HepG2 (cell line): ENCODE data around the gene UBR1. TPM values are rescaled to one million over a fixed set of nuclear protein-coding genes. Genes with fewer than 3 reads are reported as not detected.

Source experiments
- ARNT ChIP-seq: fragments of 450-650 bp; IDR thresholded peaks from 2 replicates; pipeline ENCODE4 v1.6.1; 2017
- ASH2L ChIP-seq: fragments of 300-600, 200-600 bp; sonication (generic); IDR thresholded peaks from 2 replicates; pipeline ENCODE4 v1.7.0; 2017; ENCODE audit warnings: low read depth, mild to moderate bottlenecking, moderate library complexity, mixed read lengths, low read length; ENCODE audit not compliant: insufficient read length
- CREB1 ChIP-seq, 2 experiments: fragments of 450-650 bp in 1 of 2; IDR thresholded peaks; 2 replicates each; pipeline ENCODE4 v1.6.1; 2016 to 2017; ENCODE audit warnings: control low read depth in 1 of 2, mild to moderate bottlenecking in 1 of 2, missing compliant biosample characterization in 1 of 2, missing genetic modification characterization in 1 of 2
- GATAD1 ChIP-seq: IDR thresholded peaks from 2 replicates; pipeline ENCODE4 v1.6.1; 2016; ENCODE audit warnings: missing genetic modification reagents, missing compliant biosample characterization
- GPN1 ChIP-seq: sonication (generic); formaldehyde crosslinking; IDR thresholded peaks from 2 replicates; pipeline ENCODE4 v1.5.1; 2020; ENCODE audit warnings: missing genetic modification reagents, borderline replicate concordance
- HNRNPK ChIP-seq: fragments of 200-400 bp; formaldehyde crosslinking; IDR thresholded peaks from 2 replicates; pipeline ENCODE4 v1.6.1; 2018; ENCODE audit warnings: low read length, low read depth, moderate library complexity, mild to moderate bottlenecking; ENCODE audit not compliant: poor library complexity, severe bottlenecking
- HOXA5 ChIP-seq: sonication (generic); formaldehyde crosslinking; IDR thresholded peaks from 2 replicates; pipeline ENCODE4 v1.4.0; 2020; ENCODE audit warnings: missing genetic modification reagents
- NCOA1 ChIP-seq: sonication (generic); formaldehyde crosslinking; IDR thresholded peaks from 2 replicates; pipeline ENCODE4 v1.9.0; 2021; ENCODE audit warnings: missing genetic modification reagents
- NCOA5 ChIP-seq: sonication (generic); formaldehyde crosslinking; IDR thresholded peaks from 2 replicates; pipeline ENCODE4 v1.4.0; 2020; ENCODE audit warnings: missing genetic modification reagents
- SRY ChIP-seq: sonication (generic); formaldehyde crosslinking; IDR thresholded peaks from 2 replicates; pipeline ENCODE4 v1.8.0; 2022; ENCODE audit warnings: mild to moderate bottlenecking, missing genetic modification reagents
- ZNF33B ChIP-seq: sonication (generic); formaldehyde crosslinking; IDR thresholded peaks from 2 replicates; pipeline ENCODE4 v1.5.1; 2020; ENCODE audit warnings: mild to moderate bottlenecking, missing genetic modification reagents
- ZNF550 ChIP-seq: sonication (generic); formaldehyde crosslinking; IDR thresholded peaks from 2 replicates; pipeline ENCODE4 v1.4.0; 2020; ENCODE audit warnings: mild to moderate bottlenecking, missing genetic modification reagents, borderline replicate concordance
- ZNF749 ChIP-seq: sonication (generic); formaldehyde crosslinking; IDR thresholded peaks from 2 replicates; pipeline ENCODE4 v1.8.0; 2022; ENCODE audit warnings: mild to moderate bottlenecking, missing genetic modification reagents, moderate library complexity, borderline replicate concordance
- ZNF816 ChIP-seq: sonication (generic); formaldehyde crosslinking; IDR thresholded peaks from 2 replicates; pipeline ENCODE4 v1.8.0; 2022; ENCODE audit warnings: missing genetic modification reagents, mild to moderate bottlenecking, borderline replicate concordance
- ZSCAN31 ChIP-seq: sonication (generic); formaldehyde crosslinking; IDR thresholded peaks from 2 replicates; pipeline ENCODE4 v1.5.0; 2020; ENCODE audit warnings: low read depth, mild to moderate bottlenecking, missing genetic modification reagents
- polyA plus RNA-seq, 8 experiments: library from polyadenylated mRNA; depleted of rRNA in 3 of 8; stranded (reverse) in 7 of 8; unstranded in 1 of 8; fragments of >200 nt; fragmentation: Illumina TruSeq in 4 of 8; extraction: Trizol in 4 of 8; gene quantifications; 2 replicates each; pipeline versions ENCODE4 v1.2.1 to v1.2.3, GENCODE V29; 2011 to 2016; ENCODE audit warnings: low read depth in 4 of 8, missing spikeins in 1 of 8, mixed read lengths in 1 of 8; ENCODE audit not compliant: insufficient read depth in 1 of 8
- total RNA-seq, 5 experiments: library from RNA; depleted of rRNA; stranded (reverse); fragments of >200 nt; fragmentation: Illumina TruSeq; extraction: Trizol; gene quantifications; 2 replicates each; pipeline ENCODE4 v1.2.3, GENCODE V29; 2016; ENCODE audit warnings: low read depth in 1 of 5
- TF ChIP-seq, protein P1 (sequence below): sonication (generic); formaldehyde crosslinking; IDR thresholded peaks from 2 replicates; pipeline ENCODE4 v1.5.1; 2020; ENCODE audit warnings: mild to moderate bottlenecking, moderate library complexity, missing genetic modification reagents
- TF ChIP-seq, protein P2 (sequence below): IDR thresholded peaks from 2 replicates; pipeline ENCODE4 v1.6.1; 2012; ENCODE audit warnings: low read depth, low read length, improper control_type of control experiment
- TF ChIP-seq, protein P3 (sequence below): IDR thresholded peaks from 2 replicates; pipeline ENCODE4 v1.6.1; 2016
- TF ChIP-seq, protein P4 (sequence below): sonication (generic); formaldehyde crosslinking; IDR thresholded peaks from 2 replicates; pipeline ENCODE4 v1.5.1; 2020; ENCODE audit warnings: mild to moderate bottlenecking, missing genetic modification reagents, borderline replicate concordance
- TF ChIP-seq, protein P5 (sequence below): sonication (generic); formaldehyde crosslinking; IDR thresholded peaks from 2 replicates; pipeline ENCODE4 v1.5.1; 2020; ENCODE audit warnings: missing genetic modification reagents, mild to moderate bottlenecking, borderline replicate concordance

The UBR1 gene
- total and polyA plus RNA-seq, 2 of the 13 experiments (the other 11 are each of a cell fraction or from before 2014, with no cell fraction given) = 6.4 to 18.0 TPM

DNA sequence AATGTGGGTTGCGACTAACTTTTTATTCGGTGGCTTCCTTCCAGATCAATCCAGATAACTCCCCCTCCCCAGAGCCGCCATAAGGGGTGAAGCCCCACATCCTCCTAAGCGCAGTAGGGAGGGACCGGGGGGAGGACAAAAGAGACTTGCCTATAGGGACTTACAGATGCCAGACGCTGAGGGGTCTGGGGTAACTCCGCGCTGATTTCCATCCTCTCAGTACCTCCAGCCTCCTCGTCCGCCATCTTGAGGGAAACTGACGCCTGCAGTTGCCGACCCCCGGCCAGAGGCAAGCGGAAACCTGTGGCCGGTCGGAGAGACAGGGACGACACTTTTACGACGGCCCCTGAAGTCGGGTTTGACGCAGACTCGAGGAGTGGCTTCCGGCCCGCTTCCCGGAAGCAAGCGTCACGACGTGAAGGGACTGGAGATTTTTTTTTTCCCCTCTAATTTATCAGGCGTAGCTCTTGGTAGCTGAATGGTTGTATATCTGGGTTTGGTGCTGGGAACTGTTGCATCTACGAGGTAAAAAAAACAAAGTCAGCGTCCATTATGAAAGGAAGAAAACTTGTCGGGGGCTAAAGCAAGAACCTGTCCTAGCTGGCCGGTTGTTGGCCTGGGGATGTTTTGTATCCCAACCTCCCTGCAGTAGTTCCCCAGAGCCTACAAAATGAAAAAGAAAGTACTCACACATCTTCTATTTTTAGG lies at the start of gene UBR1 (continued):
- TF ChIP-seq ASH2L (peak; percentile 83), HOXA5 (CRISPR knock-in tag) (peak; percentile 72; the same call in 1 of the 2 replicates), CREB1 (IDR thresholded peaks at IDR 0.05) (peak; percentile 76), CREB1 (CRISPR knock-in tag; IDR thresholded peaks at IDR 0.05) (peak; percentile 88), NCOA1 (CRISPR knock-in tag) (0 out of 2 replicates have a peak, but pooled peaks have one; percentile 23), GPN1 (CRISPR knock-in tag) (no peak), NCOA5 (no peak), ARNT (no peak), SRY (CRISPR knock-in tag) (0 out of 2 replicates have a peak, but pooled peaks have one; percentile 48), ZNF550 (CRISPR knock-in tag) (no peak), HNRNPK (no peak), ZNF33B (CRISPR knock-in tag) (no peak), ZSCAN31 (CRISPR knock-in tag) (0 out of 2 replicates have a peak, but pooled peaks have one; percentile 44), ZNF749 (no peak), ZNF816 (peak; percentile 77), GATAD1 (peak; percentile 94)
- TF ChIP-seq, protein P1, sequence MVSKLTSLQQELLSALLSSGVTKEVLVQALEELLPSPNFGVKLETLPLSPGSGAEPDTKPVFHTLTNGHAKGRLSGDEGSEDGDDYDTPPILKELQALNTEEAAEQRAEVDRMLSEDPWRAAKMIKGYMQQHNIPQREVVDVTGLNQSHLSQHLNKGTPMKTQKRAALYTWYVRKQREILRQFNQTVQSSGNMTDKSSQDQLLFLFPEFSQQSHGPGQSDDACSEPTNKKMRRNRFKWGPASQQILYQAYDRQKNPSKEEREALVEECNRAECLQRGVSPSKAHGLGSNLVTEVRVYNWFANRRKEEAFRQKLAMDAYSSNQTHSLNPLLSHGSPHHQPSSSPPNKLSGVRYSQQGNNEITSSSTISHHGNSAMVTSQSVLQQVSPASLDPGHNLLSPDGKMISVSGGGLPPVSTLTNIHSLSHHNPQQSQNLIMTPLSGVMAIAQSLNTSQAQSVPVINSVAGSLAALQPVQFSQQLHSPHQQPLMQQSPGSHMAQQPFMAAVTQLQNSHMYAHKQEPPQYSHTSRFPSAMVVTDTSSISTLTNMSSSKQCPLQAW (CRISPR knock-in tag) = peak; percentile 45; the same call in 1 of the 2 replicates
- TF ChIP-seq, protein P2, sequence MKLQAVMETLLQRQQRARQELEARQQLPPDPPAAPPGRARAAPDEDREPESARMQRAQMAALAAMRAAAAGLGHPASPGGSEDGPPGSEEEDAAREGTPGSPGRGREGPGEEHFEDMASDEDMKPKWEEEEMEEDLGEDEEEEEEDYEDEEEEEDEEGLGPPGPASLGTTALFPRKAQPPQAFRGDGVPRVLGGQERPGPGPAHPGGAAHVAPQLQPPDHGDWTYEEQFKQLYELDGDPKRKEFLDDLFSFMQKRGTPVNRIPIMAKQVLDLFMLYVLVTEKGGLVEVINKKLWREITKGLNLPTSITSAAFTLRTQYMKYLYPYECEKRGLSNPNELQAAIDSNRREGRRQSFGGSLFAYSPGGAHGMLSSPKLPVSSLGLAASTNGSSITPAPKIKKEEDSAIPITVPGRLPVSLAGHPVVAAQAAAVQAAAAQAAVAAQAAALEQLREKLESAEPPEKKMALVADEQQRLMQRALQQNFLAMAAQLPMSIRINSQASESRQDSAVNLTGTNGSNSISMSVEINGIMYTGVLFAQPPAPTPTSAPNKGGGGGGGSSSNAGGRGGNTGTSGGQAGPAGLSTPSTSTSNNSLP = no peak
- TF ChIP-seq, protein P3, sequence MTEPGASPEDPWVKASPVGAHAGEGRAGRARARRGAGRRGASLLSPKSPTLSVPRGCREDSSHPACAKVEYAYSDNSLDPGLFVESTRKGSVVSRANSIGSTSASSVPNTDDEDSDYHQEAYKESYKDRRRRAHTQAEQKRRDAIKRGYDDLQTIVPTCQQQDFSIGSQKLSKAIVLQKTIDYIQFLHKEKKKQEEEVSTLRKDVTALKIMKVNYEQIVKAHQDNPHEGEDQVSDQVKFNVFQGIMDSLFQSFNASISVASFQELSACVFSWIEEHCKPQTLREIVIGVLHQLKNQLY (CRISPR knock-in tag) = no peak
- TF ChIP-seq, protein P4, sequence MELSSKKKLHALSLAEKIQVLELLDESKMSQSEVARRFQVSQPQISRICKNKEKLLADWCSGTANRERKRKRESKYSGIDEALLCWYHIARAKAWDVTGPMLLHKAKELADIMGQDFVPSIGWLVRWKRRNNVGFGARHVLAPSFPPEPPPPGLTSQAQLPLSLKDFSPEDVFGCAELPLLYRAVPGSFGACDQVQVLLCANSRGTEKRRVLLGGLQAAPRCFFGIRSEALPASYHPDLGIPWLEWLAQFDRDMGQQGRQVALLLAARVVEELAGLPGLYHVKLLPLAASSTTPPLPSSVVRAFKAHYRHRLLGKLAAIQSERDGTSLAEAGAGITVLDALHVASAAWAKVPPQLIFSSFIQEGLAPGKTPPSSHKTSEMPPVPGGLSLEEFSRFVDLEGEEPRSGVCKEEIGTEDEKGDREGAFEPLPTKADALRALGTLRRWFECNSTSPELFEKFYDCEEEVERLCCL (CRISPR knock-in tag) = no peak
- TF ChIP-seq, protein P5, sequence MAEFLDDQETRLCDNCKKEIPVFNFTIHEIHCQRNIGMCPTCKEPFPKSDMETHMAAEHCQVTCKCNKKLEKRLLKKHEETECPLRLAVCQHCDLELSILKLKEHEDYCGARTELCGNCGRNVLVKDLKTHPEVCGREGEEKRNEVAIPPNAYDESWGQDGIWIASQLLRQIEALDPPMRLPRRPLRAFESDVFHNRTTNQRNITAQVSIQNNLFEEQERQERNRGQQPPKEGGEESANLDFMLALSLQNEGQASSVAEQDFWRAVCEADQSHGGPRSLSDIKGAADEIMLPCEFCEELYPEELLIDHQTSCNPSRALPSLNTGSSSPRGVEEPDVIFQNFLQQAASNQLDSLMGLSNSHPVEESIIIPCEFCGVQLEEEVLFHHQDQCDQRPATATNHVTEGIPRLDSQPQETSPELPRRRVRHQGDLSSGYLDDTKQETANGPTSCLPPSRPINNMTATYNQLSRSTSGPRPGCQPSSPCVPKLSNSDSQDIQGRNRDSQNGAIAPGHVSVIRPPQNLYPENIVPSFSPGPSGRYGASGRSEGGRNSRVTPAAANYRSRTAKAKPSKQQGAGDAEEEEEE (CRISPR knock-in tag) = no peak
